GM18870 (cell line): ENCODE results near the gene TRPM2.
"Not testable (repeated sequence)": the region's sequence is repeated elsewhere in the genome, so short reads cannot be mapped to it uniquely, and the experiment has no call there.

Experiments
- ATAC-seq: cut with Tn5 transposase; IDR thresholded peaks from one replicate; pipeline ENCODE4 v1.9.1; 2021; ENCODE audit warnings: moderate library complexity; ENCODE audit not compliant: unreplicated experiment

Gene TRPM2

GRCh38 chr21:44391345-44392091 is 38.1 kb downstream of the TRPM2 start:
- no peak for ATAC-seq

- ATAC-seq, result no peak
These were observed 38.8 kb downstream of the TRPM2 start for GRCh38 chr21:44392185-44392584.

- no peak for ATAC-seq
These were observed 39.5 kb downstream of the TRPM2 start for GRCh38 chr21:44392916-44393315.

GRCh38 chr21:44394733-44395132 is 41.3 kb downstream of the TRPM2 start:
- ATAC-seq, result no peak

- no peak for ATAC-seq
These were observed 41.8 kb downstream of the TRPM2 start for GRCh38 chr21:44395260-44395659.

- ATAC-seq, result not testable (repeated sequence)
These were observed 43.4 kb downstream of the TRPM2 start for GRCh38 chr21:44396803-44397202.

GRCh38 chr21:44397431-44398031 is 44.1 kb downstream of the TRPM2 start:
- ATAC-seq, result no peak

GRCh38 chr21:44398499-44398898 is 45.1 kb downstream of the TRPM2 start:
- no peak for ATAC-seq

- ATAC-seq, result no peak
These were observed 45.9 kb downstream of the TRPM2 start for GRCh38 chr21:44399151-44399954.

GRCh38 chr21:44399955-44400790 is 46.8 kb downstream of the TRPM2 start:
- no peak for ATAC-seq

GRCh38 chr21:44400791-44401385 is 47.5 kb downstream of the TRPM2 start:
- no peak for ATAC-seq

GRCh38 chr21:44401386-44402160 is 48.2 kb downstream of the TRPM2 start:
- no peak for ATAC-seq

GRCh38 chr21:44402323-44403105 is 49.1 kb downstream of the TRPM2 start:
- ATAC-seq, result no peak

GRCh38 chr21:44403106-44404020 is 49.9 kb downstream of the TRPM2 start:
- ATAC-seq, result no peak

GRCh38 chr21:44404482-44404881 is 51.1 kb downstream of the TRPM2 start:
- not testable (repeated sequence) for ATAC-seq

GRCh38 chr21:44405091-44405947 is 51.9 kb downstream of the TRPM2 start:
- ATAC-seq, result no peak
